Activated effector memory CD4-positive, alpha-beta T cell treated with Interleukin-2 at 50 U/mL for 16 hours (primary cell): ENCODE measurements around the gene IRF6.

Experiments
- DNase-seq: peaks from one replicate; pipeline ENCODE4 v3.0.0-alpha.2; 2020

IRF6 gene

DNA sequence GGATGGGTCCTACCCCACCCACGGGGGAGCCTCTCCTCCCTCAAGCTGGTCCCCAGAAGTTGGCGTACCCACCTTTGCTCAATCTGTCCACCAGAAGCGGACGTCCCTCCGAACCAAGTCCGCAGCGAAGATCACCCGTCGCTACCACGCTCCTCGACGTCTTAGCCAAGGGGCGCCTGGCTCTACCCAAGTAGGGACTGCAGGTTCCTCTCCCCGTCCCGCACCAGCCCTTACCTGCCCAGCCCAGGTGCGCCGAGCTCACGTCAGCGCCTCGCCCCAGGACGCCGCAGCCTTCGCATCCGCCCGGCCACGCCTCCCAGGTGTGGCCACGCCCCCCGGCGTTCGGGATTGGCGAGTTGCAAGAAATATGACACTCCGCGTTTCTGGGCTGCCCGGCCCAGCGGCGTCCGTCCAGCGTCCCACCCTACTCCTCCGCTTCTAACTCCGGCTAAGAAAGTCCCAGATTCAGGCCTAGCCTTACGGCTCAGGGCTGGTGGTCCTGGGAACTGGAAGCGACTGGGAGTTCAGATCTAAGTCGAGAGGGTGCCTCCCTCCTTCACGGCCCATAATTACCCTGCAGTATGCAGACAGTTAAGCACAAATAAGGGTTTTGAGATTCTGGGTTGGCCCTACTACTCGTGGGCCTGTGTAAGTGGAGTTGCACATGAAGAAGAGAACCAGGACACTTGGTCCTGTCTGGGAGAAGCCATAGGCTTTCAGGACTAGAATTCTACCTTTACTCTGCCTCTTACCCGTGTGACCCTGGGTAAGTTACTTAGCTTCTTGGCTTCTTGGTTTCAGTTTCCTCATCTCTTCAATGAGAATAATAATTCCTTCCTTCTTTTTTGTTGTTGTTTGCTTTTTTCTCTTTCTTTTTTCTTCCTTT, at the start of gene IRF6:
Gene IRF6 (minus strand): TSS at position 268 of the 886 bp plus-strand sequence. CDS start 4,729 bp downstream, outside the sequence.
- DNase-seq = peak; percentile 38

DNA sequence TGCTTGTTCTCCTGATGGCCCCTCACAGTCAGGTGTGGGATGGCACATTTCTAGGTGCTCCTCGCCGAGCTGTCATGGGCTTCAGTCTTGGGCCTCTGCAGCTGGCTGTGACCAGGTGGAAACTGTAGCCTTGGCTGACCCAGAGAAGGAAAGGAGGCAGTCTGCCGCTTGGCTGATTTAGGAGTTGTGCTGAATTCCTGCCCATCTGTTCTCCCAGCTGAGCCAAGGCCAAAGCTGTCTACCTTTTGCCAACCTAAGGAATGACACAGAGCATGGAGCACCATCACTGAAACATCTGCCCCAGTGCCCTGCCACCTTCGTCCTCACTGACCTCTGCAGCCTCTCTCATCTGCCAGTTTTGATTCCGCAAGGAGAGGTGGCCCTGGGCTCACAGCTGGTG, 49.7 kb upstream of the IRF6 start:
- DNase-seq = no peak

DNA sequence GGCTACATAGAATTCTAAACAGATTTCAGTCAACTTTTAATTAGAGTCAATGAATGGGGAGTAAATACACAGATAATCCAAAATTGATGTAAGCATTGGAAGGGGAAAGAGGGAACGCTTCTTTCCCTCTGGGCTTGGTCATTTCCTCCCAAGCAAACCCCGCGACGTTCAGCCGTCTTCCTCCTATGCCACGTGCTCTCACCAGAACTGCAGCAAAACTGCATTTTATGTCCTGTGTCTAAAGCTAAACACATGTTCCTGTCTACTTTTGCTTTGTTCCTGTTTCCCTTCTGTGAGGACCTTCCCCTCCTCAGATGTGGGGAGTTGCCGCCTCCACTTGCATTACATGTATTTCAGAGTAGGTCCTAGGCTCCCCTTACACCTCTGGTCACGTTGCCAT, 49.1 kb upstream of the IRF6 start:
- no peak for DNase-seq

DNA sequence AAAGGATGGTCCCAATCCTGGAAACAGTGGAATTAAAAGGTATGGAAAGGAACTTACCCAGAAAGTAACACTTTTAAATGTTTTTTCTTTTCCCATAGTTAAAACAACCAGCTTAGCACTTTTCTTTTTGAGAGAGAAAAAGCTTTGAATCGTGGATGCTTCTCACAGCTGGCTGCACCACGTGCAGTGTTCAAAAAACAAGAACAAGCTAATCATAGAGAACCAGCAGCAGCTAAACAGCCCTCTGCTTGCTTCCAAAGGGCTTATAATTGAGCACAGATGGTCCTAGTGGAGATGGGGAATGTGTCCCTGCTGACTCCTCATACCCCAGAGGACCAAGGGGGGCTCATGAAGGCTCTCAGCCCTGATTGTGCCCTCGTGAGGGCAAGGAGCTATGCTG, 48.3 kb upstream of the IRF6 start:
- no peak for DNase-seq

DNA sequence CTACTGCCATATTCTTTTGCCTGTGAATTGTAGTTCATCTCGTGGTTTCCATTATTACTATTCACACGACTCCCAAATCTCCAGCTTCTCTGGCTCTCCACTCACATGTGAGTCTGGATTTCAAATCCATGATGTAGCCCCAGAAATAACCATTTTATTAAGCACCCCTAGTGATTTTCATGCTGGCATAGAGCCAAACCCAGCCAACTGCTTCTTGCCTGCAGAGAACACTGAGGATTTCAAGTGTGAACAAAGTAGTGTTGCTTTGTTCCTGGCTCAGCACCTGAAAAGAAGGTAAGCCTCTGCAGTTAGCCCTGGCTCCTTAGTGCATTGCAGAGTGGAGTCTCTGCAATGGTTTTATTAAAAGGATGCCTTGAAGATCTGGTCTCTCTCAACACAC, 47.7 kb upstream of the IRF6 start:
- no peak for DNase-seq

DNA sequence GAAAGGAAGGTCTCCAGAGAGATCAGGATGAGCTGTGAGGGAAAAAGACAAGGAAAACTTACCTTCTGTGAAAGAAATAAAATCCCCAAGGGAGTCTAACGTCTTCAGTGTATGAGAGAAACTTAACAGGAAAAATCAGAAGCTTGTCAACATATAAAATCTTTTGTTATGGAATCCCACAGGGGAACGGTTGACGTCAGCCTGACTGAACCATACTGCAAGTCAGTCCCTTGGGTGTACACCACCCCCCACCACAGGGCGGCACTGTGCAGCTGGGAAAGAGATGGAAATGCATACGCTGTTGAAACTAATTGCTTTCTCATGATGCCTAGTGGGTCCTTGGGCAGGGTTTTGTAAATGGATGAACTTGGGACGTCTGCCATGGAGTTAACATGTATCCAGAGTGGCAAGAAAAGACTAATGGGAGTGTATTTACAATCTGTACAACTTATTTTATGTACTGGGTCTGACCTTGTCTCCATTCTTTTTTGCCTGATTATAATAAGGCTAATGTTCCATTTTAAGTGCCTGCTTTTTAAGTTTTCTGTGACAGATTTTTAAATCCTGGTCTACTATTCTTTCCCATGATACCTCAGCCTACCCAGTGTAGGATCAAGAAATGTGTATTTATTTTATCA, 44.5 kb upstream of the IRF6 start:
- DNase-seq = no peak

DNA sequence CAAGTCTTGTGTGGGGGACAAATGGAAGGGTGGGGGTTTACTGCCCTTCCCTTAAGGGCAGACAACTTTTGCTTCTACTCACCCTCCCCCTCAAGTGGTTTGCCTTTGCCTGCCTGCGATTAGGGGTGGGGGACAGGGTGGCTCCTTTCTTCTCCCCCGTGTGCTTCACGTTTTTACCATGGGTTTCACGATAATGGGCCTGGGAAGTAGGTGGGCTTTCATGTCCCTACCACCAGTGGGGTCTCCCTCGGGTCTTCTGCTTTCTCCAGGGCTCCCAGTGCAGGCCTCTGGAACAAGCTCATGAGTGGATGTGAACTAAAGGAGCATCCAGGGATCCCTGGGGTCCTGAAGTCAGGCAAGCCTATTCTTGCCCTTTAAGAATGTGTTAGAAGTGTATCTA, 43.4 kb upstream of the IRF6 start:
- no peak for DNase-seq

DNA sequence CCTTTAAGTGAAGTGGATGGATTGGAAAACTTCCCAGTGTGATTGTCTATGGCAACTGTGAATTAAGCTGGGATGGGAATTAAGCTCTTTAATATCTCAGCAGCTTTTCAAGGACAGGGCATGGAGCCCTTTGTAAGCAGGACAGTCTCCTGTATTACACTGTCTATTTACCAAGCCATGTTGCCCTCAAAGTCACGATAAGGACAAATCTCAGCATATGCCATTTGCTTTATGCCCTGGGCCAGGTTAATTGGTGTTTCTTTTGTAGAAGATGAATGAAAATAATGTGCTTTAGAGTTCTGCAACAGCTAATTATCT, 39.4 kb upstream of the IRF6 start:
- DNase-seq = no peak

DNA sequence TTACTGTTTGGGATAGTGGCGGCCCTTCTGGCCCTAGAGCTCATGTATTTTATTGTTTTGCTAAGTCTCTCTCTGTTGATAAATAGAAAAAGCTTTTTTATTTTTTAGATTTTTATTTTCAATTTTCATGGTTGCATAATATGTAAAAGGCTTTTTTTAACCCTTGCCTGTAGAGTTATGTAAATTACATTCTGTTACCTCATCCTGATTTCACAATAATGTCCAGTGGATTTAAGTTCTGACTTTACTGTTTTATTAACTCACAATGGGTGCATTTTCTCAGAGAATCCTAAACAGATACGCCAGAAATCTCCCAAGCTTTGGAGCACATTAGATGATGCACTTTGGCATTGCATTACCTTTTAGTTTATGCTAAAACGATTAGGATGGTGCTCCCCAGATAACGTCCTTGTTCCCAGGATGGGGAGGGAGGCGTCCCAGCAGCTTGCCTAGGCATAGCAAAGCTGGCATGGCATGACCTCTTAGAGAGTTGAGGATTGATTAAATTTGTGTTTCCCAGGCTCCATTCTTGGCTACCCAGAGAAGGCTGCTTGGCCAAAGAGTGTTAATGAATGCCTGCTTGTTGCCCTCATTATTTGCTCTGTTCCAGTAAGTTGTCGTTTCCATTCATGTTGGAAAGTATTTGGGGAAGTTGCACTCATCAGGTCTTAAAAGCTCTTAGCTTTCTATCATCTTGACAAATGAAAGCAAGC, 38.9 kb upstream of the IRF6 start:
- no peak for DNase-seq

DNA sequence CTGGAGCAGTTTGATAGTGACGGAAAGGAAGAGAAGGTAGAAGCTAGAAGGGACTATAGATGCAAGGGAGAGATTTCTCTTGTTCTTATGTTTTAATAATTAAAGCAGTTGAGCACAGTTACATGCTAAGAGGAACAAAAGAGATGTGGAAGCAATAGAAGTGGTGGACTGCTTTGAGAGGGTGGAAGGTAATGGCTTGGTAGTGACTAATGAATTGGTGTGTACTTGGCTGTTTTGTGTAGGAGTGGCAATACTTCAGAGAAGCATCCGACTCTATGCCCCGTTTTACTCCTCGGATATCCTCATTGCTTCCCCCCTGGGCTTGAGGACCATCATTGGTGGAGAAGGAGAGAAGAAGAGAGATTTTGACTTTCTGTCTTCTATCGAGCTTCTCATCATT, 34.7 kb upstream of the IRF6 start:
- no peak for DNase-seq

DNA sequence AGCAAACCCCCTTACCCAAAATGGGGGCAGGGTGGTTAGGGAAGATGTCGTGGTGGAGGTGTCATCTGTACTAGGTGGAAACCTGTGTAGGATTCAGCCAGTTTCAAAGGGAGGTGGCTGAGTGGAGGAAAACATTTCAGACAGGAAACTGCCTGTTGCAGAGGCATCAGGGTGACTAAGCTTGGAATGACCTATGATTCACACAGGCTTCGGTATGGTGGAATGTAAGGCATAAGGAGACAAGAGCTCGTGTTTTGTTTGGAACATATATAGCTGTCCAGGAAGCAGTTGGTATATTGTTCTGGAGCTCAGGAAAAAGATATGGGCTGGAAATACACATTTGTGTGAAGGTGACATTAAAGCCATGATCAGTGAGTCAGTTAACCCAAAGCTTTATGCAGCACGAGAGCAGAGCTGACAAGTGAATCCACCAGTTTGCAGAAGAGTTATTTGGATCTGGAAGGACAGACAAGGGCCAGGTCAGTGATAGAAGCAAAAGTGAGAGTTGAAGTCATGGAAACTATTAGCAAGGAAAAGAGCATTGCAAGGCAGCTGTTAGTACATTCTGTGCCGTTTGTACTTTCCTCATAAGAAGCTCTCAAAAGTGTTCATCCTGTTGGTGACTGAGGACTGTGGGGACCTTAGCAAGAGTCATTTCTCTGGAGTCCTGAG, 34.1 kb upstream of the IRF6 start:
- no peak for DNase-seq

DNA sequence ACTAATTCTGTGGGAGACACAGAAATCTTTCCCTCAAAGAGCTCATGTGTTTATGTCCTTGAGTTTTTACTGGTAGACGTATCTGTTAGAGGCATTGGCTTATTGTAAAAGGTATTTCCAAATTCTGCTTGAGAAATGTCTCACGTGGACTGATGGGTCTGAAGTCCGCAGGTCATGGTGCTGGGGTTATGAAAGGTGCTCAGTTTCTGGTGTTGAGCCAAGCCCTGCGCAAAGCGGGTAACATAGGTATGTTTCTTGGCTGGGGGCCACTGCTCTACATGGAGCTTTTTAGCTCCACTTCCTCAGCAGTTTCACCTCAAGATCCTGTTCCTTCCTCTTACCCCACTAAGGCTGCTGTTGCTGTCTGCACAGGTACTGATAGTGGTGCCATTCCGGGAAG, 32.6 kb upstream of the IRF6 start:
- DNase-seq = no peak

DNA sequence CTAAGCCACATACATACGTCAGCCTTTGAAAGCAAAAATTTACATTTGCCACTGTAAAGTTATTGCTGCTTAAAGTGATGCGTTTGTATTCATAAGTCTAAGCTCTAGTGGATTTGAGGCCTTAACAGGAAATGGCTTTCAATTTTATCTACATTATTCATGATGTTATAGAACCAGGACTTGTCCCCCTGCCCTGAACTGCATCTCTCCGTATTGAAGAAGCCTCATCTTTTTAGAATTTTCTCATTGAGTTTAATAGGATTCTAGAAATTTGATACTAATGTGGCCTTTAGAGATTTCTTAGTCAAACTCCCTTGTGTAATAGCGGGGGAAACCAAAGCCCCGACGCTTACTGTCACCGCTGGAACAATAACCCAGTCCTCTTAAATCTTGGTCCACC, 31.7 kb upstream of the IRF6 start:
- DNase-seq = no peak

DNA sequence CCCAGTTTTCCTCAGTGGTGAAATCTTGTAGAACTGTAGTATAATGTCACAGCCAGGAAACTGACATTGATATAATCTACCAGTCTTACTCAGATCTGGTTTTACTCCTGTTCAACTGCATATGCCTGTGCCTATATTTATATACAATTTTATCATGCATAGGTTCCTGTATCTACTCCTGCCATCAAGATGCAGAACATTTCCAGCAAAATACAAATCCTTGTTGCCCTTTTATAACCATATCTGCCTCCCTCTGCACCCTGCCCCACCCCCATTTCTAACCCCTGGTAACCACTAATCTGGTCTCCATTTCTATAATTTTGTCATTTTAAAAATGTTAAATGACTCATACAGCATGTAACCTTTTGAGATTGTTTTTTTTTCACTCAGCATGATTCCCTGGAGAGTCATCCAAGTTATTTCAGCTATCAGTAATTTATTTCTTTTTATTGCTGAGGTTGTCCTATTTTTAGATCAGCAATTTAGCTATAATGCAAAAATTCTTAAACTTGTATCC, 29.9 kb upstream of the IRF6 start:
- DNase-seq = no peak

DNA sequence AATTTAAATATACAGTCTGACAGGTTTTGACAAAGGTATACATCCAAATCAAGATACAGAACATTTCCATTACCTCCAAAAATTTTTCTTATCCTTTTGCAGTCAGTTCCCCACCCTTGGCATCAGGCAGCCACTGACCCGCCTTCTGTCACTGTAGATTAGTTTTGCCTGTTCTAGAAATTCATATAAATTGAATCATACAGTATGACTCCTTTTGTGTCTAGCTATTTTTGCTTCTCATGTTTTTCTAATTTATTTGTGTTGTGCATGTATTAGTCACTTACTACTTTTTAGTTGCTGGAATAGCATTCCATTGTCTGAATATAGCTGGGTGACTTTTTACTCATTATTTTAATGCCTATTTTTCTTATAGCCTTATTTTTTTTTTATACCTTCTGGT, 25.7 kb upstream of the IRF6 start:
- no peak for DNase-seq

DNA sequence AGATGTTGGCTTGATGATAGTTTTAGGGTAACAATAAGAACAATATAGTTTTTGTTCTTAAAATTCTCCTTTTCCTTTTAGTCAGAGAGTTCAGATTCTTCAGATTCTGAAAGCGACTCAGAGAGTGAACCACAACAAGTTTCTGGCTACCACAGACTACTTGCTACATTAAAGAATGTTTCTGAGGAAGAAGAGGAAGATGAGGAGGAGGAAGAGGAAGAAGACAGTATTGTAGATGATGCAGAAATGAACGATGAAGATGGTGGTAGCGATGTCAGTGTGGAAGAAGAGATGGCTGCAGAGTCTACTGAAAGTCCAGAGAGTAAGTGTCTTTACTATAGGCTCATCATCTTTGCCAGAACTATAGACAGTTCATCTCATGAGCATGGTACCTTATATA, 24.8 kb upstream of the IRF6 start:
- no peak for DNase-seq

DNA sequence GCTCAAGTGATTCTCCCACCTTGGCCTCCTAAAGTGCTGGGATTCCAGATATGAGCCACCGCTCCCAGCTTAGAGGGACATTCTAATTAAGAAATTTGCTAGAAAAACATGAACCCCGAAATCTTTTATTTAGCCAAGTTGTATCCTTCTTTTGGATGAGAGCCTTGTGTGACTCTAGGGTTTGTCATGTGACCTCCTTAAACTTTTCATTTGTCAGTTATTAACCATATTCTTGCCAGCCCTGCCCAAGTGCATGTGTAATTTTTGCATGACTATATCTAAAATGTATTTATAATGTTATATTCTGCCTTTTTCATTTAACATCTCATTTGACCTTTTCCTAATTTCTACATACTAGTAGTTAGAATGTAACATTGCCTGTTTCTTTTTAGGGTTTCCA, 23.8 kb upstream of the IRF6 start:
- no peak for DNase-seq

DNA sequence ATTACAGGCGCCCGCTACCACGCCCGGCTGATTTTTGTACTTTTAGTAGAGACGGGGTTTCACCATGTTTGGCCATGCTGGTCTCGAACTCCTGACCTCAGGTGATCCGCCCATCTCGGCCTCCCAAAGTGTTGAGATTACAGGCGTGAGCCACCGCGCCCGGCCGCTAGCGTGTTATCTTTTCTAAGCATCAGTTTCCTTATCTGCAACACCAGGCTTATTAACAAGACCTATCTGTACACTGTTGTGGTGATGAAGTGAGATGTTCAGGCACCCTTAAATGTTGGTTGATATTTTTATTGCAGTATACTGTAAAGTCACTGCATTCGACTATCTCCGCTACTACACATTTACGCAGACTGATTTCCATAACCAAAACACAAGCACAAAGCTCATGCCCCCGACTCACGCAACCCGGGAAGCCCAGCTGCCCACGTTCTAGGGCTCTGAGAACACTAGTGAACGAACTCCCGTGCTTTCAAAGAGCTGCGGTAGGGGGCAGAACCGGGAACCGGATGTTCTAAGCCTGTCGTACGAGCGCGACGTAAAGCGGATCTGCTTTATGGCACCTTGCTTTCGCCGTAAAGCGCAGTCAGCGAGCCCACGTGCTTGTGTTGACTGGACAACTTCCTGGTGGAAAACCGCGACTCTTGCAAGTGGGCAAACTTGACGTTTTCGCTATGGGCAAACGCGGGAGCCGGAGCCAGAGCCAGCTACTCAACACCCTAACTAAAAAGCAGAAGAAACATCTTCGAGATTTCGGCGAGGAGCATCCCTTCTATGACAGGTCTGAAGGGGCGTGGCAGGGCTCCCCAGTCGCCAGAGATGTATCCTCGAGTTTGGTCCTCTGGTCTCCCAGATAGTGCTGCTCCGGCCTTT, 21.7 kb upstream of the IRF6 start, which contains the start of gene UTP25:
Gene UTP25 (plus strand): TSS at position 589 of the 879 bp plus-strand sequence. CDS start 92 bp downstream, at position 681.
- DNase-seq = peak; percentile 89

DNA sequence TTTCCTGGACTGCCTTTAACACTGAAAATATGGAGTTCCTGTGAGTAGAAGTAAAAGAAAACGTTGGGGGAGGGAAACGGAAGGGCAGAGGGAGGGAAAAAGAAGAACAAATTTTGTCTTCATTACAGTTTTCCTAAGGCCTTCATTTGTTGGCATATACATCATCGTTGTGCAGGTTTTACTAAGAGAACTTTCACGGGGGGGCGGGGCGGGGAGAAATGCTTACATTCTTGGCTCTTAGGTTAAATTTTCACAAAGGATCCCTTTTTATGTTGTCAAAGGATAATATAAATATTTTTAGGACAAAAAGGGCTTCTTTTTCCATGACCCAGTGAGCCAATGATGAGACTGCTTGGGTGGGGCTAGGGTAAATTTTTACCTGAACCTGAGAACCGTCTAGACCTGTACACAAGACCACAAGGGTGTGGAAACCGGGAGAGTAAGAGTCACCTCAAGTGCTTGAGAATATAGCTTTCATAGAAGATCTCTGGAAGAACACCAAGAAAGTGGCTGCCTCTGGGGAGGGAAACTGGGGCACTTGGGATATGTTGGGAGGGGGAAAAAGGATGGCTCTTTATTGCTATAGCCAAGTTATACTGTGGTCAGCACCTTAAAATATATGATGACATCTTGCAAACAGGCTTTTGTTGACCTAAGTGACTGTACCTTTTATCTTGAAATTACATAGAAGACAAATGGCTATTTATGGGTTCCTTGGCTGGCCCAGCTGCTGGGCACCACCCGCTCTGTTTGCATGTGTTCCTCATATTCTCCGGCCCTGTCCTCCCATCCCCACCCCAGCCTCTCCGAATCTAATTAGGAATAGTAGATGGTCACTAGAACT, 19.9 kb upstream of the IRF6 start:
- DNase-seq = no peak

DNA sequence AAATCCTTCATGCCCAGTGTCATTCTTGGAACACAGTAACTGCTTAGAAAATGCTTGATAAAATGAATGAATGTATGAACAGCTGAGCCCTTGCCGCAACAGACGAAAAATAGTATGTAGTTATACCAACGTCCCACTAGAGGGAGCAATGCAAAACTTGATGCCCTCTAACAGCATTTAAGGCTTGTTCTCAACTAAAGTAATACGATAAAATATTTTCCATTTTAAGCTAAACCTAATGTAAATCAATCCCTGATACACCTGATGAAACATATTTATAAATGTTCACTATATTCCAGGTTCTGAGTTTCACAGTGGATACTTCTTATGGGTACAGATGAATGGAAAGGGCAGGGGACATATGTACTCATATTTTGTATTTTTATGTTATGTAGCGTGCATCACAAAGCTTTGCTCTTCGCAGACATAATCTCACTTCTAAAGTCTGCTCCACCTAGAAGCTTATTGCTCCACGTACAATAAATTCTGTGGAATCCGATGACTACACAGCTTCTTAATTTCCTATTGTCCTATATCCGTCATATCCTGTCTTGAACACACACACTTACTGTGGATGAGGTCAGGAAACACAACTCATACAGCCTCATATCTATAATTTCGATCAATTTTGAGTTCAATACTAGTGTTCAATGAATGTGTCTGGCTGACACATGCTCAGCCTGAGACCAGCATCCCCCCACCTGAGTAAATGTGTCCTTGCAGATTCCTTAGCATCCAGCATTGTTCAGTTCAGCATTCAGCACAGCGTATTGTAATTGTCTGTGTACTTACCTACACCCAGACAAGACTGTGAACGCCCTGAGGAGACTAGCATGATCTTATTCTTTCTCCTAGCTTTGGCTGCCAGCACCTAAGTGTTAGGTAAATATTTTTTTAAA, 17.4 kb upstream of the IRF6 start:
- DNase-seq = no peak
